Measurements from ENCODE around the gene MAF.

DNA sequence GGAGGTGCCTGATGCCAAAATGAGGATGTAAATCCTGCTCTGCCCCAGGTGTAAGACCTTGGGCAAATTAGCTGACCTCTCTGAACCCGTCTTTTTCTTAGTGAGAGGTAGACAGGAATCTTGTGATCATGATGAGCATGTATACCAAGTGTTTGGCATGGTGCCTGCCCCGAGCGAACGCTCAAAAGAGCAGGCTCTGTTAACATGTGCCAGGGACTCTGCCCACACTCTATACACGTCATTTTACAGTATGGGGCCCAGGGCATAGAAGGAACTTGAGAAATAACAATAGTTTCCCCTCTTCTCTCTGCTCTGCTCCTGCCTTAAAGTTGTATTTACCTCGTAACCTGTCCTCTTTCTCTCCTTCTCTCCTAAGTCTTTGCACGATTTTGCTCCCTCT, 9.3 kb upstream of the MAF start:
- TF ChIP-seq, protein P1, sequence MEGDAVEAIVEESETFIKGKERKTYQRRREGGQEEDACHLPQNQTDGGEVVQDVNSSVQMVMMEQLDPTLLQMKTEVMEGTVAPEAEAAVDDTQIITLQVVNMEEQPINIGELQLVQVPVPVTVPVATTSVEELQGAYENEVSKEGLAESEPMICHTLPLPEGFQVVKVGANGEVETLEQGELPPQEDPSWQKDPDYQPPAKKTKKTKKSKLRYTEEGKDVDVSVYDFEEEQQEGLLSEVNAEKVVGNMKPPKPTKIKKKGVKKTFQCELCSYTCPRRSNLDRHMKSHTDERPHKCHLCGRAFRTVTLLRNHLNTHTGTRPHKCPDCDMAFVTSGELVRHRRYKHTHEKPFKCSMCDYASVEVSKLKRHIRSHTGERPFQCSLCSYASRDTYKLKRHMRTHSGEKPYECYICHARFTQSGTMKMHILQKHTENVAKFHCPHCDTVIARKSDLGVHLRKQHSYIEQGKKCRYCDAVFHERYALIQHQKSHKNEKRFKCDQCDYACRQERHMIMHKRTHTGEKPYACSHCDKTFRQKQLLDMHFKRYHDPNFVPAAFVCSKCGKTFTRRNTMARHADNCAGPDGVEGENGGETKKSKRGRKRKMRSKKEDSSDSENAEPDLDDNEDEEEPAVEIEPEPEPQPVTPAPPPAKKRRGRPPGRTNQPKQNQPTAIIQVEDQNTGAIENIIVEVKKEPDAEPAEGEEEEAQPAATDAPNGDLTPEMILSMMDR (IDR thresholded peaks at IDR 0.05; ENCODE audit: low read length), result no peak
- no peak for TF ChIP-seq EZH2 (optimal IDR thresholded peaks at IDR 0.05; ENCODE audit: low read depth, low read length)
- TF ChIP-seq EZH2phosphoT487 (IDR thresholded peaks at IDR 0.05; ENCODE audit: low read length), result no peak
